ENCODE results near the gene TSPAN5. TPM values are rescaled to one million over a fixed set of nuclear protein-coding genes. Genes with fewer than 3 reads are reported as not detected.

Gene TSPAN5
- total RNA-seq, 4 donors from 2014 or later = 14.5 to 33.4 (median 17.0) TPM

DNA sequence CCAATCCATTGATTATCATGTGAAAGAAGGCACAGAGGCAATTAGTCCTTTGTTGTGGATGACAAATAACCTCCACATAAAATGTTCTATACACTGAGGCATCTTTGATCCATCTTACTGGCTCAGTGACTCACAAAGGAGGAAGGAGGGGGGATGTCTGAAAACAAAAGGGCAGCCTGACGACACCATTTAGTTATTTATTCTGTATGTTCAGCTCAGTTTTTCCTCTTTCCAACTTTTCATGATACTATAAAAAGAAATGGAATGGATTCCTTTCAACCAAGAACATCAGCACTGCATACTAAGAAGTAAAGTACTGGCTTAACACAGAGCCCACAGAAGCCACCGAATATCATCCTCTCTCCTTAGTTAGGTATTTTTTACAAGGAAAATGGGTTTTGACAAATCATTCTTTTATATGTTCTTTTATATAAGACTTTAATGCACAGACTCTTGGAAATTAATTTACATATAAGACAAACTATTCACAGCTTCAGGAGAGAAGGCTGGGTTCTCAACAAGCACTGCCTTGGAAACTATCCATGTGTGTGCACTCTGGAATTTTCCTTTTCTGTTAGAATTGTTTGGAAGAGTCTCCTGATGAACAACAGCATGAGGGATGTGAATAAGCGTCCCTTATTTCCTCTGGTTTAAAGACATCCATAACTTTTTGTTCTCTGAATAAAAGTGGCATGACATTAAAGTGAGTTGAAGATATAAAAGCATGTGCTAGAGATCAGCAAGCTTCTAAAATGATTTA, 135.6 kb downstream of the TSPAN5 start:
- no peaks in the 10 kb centered on the region for H3K27me3 ChIP-seq
- H3K4me1 ChIP-seq = no peaks in the 10 kb centered on the region
- no peaks in the 10 kb centered on the region for H3K36me3 ChIP-seq
- no peak for TF ChIP-seq POLR2A (IDR thresholded peaks at IDR 0.05)
- TF ChIP-seq, protein P1, sequence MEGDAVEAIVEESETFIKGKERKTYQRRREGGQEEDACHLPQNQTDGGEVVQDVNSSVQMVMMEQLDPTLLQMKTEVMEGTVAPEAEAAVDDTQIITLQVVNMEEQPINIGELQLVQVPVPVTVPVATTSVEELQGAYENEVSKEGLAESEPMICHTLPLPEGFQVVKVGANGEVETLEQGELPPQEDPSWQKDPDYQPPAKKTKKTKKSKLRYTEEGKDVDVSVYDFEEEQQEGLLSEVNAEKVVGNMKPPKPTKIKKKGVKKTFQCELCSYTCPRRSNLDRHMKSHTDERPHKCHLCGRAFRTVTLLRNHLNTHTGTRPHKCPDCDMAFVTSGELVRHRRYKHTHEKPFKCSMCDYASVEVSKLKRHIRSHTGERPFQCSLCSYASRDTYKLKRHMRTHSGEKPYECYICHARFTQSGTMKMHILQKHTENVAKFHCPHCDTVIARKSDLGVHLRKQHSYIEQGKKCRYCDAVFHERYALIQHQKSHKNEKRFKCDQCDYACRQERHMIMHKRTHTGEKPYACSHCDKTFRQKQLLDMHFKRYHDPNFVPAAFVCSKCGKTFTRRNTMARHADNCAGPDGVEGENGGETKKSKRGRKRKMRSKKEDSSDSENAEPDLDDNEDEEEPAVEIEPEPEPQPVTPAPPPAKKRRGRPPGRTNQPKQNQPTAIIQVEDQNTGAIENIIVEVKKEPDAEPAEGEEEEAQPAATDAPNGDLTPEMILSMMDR (IDR thresholded peaks at IDR 0.05) = no peak
- no peak for TF ChIP-seq EP300 (IDR thresholded peaks at IDR 0.05)
- no peak for TF ChIP-seq POLR2AphosphoS5 (IDR thresholded peaks at IDR 0.05)
- H3K27ac ChIP-seq = no peak overlapping the region
- H3K4me3 ChIP-seq = no peak overlapping the region
- DNase-seq (ENCODE audit: low spot score in 2 of 2) = no peak
- H3K9me3 ChIP-seq = no peaks in the 10 kb centered on the region
- 63% methylated on average over 3 of the region's 3 CpGs for WGBS

DNA sequence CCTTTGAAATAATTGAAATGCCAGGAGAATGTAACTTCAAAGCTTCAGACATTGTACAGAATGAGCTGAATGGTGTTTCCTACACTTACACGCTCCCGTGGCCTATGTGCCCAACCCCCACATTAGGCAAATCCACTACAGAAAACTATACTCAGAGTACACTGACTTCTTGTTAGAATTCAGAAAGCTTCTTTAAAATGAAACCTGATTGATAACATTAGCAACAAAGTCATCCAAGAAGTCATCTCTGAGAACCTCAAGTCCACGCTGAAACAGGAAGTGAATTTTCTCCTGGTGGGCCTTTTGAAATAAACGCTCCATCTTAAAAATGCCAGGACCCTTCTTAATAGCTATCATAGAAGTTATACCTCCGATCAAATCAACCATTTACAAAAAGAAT, 136.3 kb downstream of the TSPAN5 start:
- Histone ChIP-seq H3K36me3 (no peaks in the 10 kb centered on the region), H3K27ac (no peak overlapping the region), H3K4me3 (no peak overlapping the region), H3K4me1 (no peaks in the 10 kb centered on the region), H3K27me3 (no peaks in the 10 kb centered on the region), H3K9me3 (no peaks in the 10 kb centered on the region)
- 62% methylated on average over 5 of the region's 5 CpGs for WGBS
- no peak for TF ChIP-seq EP300 (IDR thresholded peaks at IDR 0.05)
- no peak for TF ChIP-seq POLR2AphosphoS5 (IDR thresholded peaks at IDR 0.05)
- TF ChIP-seq POLR2A (IDR thresholded peaks at IDR 0.05) = no peak
- TF ChIP-seq, protein P1 (IDR thresholded peaks at IDR 0.05) = no peak
- no peak for DNase-seq (ENCODE audit: low spot score in 2 of 2)

DNA sequence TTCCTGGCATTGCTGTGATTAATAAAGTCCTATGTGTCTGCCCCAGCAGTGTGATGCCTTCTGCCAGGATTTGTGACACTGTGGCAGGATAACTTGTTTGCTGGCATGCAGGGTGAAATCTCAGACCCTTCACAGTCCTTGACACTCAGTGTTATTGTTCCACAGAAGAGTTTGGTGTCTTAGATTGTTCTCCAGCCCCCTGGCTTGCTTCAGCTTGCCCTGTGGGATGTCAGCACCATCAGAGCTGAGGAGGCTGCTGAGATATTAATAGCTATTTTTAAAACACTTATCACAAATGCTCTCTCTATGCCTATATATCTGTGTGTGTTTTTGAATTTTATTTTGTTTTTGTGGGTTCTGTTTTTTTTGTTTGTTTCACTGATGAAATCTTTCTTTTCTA, 136.9 kb downstream of the TSPAN5 start:
- Histone ChIP-seq H3K9me3 (no peaks in the 10 kb centered on the region), H3K4me3 (no peak overlapping the region), H3K27ac (no peak overlapping the region), H3K36me3 (no peaks in the 10 kb centered on the region), H3K4me1 (no peaks in the 10 kb centered on the region), H3K27me3 (no peaks in the 10 kb centered on the region)
- no peak for DNase-seq (ENCODE audit: low spot score in 2 of 2)
- TF ChIP-seq EP300 (IDR thresholded peaks at IDR 0.05) (no peak), POLR2A (IDR thresholded peaks at IDR 0.05) (no peak), POLR2AphosphoS5 (IDR thresholded peaks at IDR 0.05) (no peak)
- TF ChIP-seq, protein P1 (IDR thresholded peaks at IDR 0.05) = no peak

DNA sequence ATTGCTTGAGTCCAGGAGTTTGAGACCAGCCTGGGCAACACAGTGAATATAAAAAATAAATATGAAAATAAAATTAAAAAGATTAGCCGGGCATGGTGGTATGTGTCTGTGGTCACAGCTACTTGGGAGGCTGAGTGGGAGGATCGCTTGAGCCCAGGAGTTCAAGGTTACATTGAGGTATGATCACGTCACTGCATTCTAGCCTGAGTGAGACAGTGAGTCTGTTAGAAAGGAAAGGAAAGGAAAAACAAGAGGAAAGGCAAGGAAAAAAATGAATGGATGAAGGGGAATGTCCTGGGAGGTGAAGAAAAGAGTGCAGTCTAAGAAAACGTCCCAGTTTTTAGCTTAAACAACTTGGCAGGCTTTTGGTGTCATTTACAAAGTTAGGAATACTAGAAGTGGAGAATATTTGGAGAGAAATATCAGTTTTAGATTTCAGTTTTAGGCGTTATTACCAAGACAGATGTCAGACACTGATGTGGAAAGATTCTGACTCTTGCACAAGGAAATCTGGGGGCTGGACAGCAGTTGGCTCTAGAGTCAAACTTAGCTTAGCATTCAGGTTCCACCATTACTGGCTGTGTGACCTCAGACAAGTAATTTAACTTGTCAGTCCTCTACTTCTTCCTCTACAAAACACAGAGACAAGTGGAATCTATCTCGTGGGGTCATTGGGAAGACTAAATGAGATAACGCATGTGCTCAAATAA, 139.0 kb downstream of the TSPAN5 start:
- Histone ChIP-seq H3K4me3 (no peak overlapping the region), H3K27ac (no peak overlapping the region), H3K27me3 (no peaks in the 10 kb centered on the region), H3K36me3 (no peaks in the 10 kb centered on the region), H3K9me3 (no peaks in the 10 kb centered on the region), H3K4me1 (no peaks in the 10 kb centered on the region)
- TF ChIP-seq EP300 (IDR thresholded peaks at IDR 0.05) (no peak), POLR2A (IDR thresholded peaks at IDR 0.05) (no peak), POLR2AphosphoS5 (IDR thresholded peaks at IDR 0.05) (no peak)
- 82% methylated on average over 7 of the region's 7 CpGs for WGBS
- no peak for DNase-seq (ENCODE audit: low spot score in 2 of 2)

DNA sequence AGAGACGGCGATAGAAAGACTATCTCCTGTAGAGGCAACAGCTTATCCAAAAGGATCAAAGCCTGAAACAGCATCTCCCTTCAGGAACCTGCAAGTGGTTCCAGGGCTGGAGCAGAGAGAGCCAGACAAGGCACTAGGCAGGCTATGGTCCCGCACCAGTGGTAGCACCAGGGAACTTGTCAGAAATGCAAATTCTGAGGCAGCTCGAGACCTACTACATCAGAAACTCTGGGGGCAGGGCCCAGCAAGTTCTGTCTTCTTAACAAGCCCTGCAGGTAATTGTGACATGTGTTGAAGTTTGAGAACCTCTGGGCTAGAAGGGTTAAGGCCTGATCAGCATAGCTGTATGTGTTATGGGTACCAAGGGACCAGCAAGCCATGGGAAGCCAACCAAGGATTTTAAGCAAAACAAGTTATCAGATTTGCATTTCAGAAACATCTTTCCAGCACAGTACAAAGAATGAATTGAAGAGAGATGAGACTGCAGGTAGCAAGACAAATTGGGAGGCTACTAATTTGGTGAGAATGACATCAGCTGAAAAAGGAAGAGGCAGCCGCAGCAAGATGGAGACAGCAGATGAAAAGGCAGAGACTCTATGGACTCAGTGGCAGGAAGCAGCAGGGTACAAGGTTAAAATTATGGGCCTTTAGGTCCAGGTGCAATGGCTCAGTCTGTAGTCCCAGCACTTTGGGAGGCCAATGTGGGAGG, 139.7 kb downstream of the TSPAN5 start:
- 86% methylated on average over 5 of the region's 5 CpGs for WGBS
- TF ChIP-seq POLR2AphosphoS5 (IDR thresholded peaks at IDR 0.05) (no peak), POLR2A (IDR thresholded peaks at IDR 0.05) (no peak), EP300 (IDR thresholded peaks at IDR 0.05) (no peak)
- TF ChIP-seq, protein P1 (IDR thresholded peaks at IDR 0.05) = no peak

More for the DNA sequence above, 139.7 kb downstream of the TSPAN5 start:
- DNase-seq (ENCODE audit: low spot score in 2 of 2) = no peak
- H3K27me3 ChIP-seq = no peaks in the 10 kb centered on the region
- H3K36me3 ChIP-seq = no peaks in the 10 kb centered on the region
- H3K4me3 ChIP-seq = no peak overlapping the region
- no peak overlapping the region for H3K27ac ChIP-seq
- H3K4me1 ChIP-seq = no peaks in the 10 kb centered on the region
- H3K9me3 ChIP-seq = no peaks in the 10 kb centered on the region

All from suprapubic skin (tissue), 4 donors.